ENCODE measurements around the gene AP3S2. TPM values are rescaled to one million over a fixed set of nuclear protein-coding genes. Genes with fewer than 3 reads are reported as not detected.
"Not testable (repeated sequence)": the region's sequence is repeated elsewhere in the genome, so short reads cannot be mapped to it uniquely, and the experiment has no call there.

Gene AP3S2
- total RNA-seq, 1 donor from 2014 or later, result 60.5 TPM

DNA sequence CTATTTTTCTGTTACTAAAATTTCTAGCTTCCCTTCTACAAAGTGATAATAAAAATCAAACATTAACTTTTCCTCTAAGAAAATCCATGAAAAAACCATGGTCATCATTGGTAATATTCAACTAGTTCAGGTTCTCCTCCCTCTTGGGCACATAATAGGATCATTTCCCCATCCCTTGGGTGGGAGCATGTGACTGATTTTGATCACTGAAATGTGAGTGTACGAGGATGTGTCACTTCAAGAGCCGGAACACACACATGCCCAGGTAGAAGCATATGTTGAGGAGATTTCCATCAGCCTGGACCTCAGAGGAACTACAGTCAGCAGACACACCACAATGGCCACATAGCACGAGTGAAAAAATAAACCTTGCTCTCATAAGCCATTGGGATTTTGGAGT, 36.1 kb downstream of the AP3S2 start:
- H3K9me3 Mint-ChIP-seq (ENCODE audit: unreplicated experiment), result peaks cover 11% of the 10 kb centered on the region
- H3K4me3 Mint-ChIP-seq (ENCODE audit: unreplicated experiment), result no peak overlapping the region
- peaks cover 2% of the 10 kb centered on the region for H3K27me3 Mint-ChIP-seq (ENCODE audit: unreplicated experiment)
- peaks cover 8% of the 10 kb centered on the region for H3K36me3 Mint-ChIP-seq (ENCODE audit: unreplicated experiment)
- no peak for DNase-seq
- TF ChIP-seq, protein P1, sequence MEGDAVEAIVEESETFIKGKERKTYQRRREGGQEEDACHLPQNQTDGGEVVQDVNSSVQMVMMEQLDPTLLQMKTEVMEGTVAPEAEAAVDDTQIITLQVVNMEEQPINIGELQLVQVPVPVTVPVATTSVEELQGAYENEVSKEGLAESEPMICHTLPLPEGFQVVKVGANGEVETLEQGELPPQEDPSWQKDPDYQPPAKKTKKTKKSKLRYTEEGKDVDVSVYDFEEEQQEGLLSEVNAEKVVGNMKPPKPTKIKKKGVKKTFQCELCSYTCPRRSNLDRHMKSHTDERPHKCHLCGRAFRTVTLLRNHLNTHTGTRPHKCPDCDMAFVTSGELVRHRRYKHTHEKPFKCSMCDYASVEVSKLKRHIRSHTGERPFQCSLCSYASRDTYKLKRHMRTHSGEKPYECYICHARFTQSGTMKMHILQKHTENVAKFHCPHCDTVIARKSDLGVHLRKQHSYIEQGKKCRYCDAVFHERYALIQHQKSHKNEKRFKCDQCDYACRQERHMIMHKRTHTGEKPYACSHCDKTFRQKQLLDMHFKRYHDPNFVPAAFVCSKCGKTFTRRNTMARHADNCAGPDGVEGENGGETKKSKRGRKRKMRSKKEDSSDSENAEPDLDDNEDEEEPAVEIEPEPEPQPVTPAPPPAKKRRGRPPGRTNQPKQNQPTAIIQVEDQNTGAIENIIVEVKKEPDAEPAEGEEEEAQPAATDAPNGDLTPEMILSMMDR (IDR thresholded peaks at IDR 0.05; ENCODE audit: partially characterized antibody, unreplicated experiment), result no peak
- H3K27ac Mint-ChIP-seq (ENCODE audit: unreplicated experiment), result no peak overlapping the region
- peaks cover 13% of the 10 kb centered on the region for H3K4me1 Mint-ChIP-seq (ENCODE audit: low read depth, unreplicated experiment)

DNA sequence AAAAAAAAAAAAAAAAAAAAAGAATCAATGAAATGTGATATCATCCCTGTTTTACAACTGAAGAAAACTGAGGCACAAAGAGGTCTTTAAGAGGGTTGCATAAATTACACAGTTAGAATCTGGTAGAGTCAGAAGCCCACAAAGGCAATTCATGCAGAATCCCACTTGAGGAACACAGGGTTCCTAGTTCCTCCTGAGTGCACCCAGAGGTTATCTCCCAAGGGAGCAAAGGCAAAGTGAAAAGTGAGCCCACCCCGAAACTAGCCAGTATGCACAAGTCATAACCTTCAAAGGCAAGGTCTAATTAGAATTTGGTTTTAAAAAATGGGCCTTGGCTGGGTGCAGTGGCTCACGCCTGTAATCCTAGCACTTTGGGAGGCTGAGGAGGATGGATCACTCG, 37.8 kb downstream of the AP3S2 start:
- Mint-ChIP-seq H3K9me3 (ENCODE audit: unreplicated experiment) (peaks cover 12% of the 10 kb centered on the region), H3K4me1 (ENCODE audit: low read depth, unreplicated experiment) (peaks cover 10% of the 10 kb centered on the region), H3K27ac (ENCODE audit: unreplicated experiment) (no peak overlapping the region), H3K27me3 (ENCODE audit: unreplicated experiment) (peaks cover 2% of the 10 kb centered on the region), H3K4me3 (ENCODE audit: unreplicated experiment) (no peak overlapping the region), H3K36me3 (ENCODE audit: unreplicated experiment) (peaks cover 16% of the 10 kb centered on the region)
- no peak for DNase-seq
- TF ChIP-seq, protein P1 (IDR thresholded peaks at IDR 0.05; ENCODE audit: partially characterized antibody, unreplicated experiment), result no peak

DNA sequence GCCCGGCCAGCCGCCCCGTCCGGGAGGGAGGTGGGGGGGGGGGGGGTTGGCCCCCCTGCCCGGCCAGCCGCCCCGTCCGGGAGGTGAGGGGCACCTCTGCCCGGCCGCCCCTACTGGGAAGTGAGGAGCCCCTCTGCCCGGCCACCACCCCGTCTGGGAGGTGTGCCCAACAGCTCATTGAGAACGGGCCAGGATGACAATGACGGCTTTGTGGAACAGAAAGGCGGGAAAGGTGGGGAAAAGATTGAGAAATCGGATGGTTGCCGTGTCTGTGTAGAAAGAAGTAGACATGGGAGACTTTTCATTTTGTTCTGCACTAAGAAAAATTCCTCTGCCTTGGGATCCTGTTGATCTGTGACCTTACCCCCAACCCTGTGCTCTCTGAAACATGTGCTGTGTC, 38.9 kb downstream of the AP3S2 start:
- not testable (repeated sequence) for H3K27ac Mint-ChIP-seq (ENCODE audit: unreplicated experiment)

DNA sequence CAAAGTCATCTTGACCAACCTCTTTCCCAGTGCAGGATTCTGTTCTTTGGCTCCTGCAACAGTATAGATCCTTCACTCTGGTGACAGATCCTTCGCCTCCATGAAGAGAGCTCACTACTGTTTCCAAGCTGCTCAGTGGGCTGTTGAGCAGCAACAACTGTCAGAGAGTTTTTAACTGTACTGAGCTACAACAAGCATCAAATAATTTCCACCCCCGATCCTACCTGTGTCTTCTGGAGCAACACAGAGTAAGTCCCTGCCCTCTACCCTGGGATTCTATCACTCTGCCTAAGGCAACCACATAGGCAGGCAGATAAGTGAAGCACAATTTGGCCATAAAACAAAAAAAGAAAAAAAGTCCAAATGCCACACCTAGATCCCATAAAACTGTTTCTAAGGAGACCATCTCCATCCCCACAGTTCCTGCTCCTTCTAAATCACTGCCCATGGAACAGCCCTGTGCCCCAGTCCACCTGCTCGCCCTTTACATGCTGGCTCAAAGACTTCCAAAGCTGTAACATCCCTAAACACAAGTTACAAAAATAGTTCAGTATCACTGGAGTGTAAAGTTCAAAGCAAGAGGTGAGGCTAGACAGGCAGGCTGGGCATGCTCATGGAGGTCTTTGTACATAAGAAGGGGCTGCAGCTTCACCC, 41.3 kb downstream of the AP3S2 start:
- H3K4me3 Mint-ChIP-seq (ENCODE audit: unreplicated experiment), result no peak overlapping the region
- H3K27ac Mint-ChIP-seq (ENCODE audit: unreplicated experiment), result no peak overlapping the region
- H3K4me1 Mint-ChIP-seq (ENCODE audit: low read depth, unreplicated experiment), result no peaks in the 10 kb centered on the region
- H3K9me3 Mint-ChIP-seq (ENCODE audit: unreplicated experiment), result peaks cover 8% of the 10 kb centered on the region
- H3K36me3 Mint-ChIP-seq (ENCODE audit: unreplicated experiment), result peaks cover 16% of the 10 kb centered on the region
- TF ChIP-seq, protein P1 (IDR thresholded peaks at IDR 0.05; ENCODE audit: partially characterized antibody, unreplicated experiment), result no peak
- peaks cover 5% of the 10 kb centered on the region for H3K27me3 Mint-ChIP-seq (ENCODE audit: unreplicated experiment)
- DNase-seq, result no peak

More for the DNA sequence above, 38.9 kb downstream of the AP3S2 start:
- not testable (repeated sequence) for H3K4me1 Mint-ChIP-seq (ENCODE audit: low read depth, unreplicated experiment); H3K4me3 Mint-ChIP-seq (ENCODE audit: unreplicated experiment); H3K27me3 Mint-ChIP-seq (ENCODE audit: unreplicated experiment); H3K9me3 Mint-ChIP-seq (ENCODE audit: unreplicated experiment); DNase-seq
- H3K36me3 Mint-ChIP-seq (ENCODE audit: unreplicated experiment), result peaks cover 16% of the 10 kb centered on the region

DNA sequence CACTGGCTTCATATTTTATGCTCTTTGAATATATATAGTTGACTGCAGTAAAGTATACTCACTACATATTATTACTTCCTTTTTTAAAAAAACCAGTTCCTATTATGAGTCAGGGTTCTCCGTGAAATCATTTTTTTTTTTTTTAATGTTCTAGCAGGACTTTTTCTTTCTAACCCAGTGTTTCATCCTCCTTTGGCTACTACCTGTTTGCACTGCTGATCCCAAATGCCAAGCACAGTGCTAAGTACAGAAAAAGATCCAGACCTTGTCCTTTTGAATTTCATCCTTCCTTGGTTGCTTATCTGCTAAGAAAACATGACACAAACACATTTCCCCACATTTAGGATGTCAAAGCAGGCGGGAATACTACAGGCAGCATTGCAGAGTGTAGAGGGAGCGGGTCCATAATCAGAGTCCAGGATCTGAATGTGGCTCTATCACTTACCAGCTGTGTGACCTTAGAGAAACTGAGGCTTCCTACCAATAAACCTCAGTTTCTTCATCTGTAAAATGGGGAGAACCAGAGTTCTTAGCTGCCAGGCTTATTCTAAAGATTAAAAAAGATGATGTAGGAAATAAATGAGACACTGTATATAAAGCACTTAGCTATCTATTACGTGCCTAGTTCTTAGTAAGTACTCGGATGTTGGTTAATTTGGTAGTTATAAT, 42.0 kb downstream of the AP3S2 start:
- TF ChIP-seq, protein P1 (IDR thresholded peaks at IDR 0.05; ENCODE audit: partially characterized antibody, unreplicated experiment), result no peak
- H3K27me3 Mint-ChIP-seq (ENCODE audit: unreplicated experiment), result peaks cover 5% of the 10 kb centered on the region
- H3K9me3 Mint-ChIP-seq (ENCODE audit: unreplicated experiment), result peaks cover 8% of the 10 kb centered on the region
- no peak overlapping the region for H3K27ac Mint-ChIP-seq (ENCODE audit: unreplicated experiment)
- peaks cover 16% of the 10 kb centered on the region for H3K36me3 Mint-ChIP-seq (ENCODE audit: unreplicated experiment)
- DNase-seq, result no peak
- no peaks in the 10 kb centered on the region for H3K4me1 Mint-ChIP-seq (ENCODE audit: low read depth, unreplicated experiment)
- H3K4me3 Mint-ChIP-seq (ENCODE audit: unreplicated experiment), result no peak overlapping the region

All from glutamatergic neuron (in vitro differentiated cells).